ENCODE data around the gene CLASRP.

DNA sequence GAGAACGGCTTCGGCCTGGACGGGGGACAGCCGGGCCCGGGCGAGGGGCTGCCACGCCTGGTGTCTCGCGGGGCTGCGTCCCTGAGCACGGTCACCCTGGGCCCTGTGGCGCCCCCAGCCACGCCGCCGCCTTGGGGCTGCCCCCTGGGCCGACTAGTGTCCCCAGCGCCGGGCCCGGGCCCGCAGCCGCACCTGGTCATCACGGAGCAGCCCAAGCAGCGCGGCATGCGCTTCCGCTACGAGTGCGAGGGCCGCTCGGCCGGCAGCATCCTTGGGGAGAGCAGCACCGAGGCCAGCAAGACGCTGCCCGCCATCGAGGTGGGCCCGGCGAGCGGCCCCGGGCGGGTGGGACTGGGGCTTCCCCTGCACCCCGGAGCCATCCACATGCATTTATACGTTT is 26.9 kb upstream of the CLASRP start:
- TF ChIP-seq EP300 (IDR thresholded peaks at IDR 0.05) (no peak), CTCF (IDR thresholded peaks at IDR 0.05) (no peak), POLR2A (IDR thresholded peaks at IDR 0.05) (no peak)
